Stimulated activated CD4-positive, alpha-beta T cell treated with anti-CD3 and anti-CD28 coated beads, Interleukin-4, amount 100 ng/mL, for 48 hours (primary cell): Measurements from ENCODE around the gene SAMSN1.

Source experiments
- DNase-seq, 2 donors: peaks; one replicate each; pipeline ENCODE4 v3.0.0-alpha.2; 2020; ENCODE audit warnings: low read depth in 2 of 2

Gene SAMSN1

DNA sequence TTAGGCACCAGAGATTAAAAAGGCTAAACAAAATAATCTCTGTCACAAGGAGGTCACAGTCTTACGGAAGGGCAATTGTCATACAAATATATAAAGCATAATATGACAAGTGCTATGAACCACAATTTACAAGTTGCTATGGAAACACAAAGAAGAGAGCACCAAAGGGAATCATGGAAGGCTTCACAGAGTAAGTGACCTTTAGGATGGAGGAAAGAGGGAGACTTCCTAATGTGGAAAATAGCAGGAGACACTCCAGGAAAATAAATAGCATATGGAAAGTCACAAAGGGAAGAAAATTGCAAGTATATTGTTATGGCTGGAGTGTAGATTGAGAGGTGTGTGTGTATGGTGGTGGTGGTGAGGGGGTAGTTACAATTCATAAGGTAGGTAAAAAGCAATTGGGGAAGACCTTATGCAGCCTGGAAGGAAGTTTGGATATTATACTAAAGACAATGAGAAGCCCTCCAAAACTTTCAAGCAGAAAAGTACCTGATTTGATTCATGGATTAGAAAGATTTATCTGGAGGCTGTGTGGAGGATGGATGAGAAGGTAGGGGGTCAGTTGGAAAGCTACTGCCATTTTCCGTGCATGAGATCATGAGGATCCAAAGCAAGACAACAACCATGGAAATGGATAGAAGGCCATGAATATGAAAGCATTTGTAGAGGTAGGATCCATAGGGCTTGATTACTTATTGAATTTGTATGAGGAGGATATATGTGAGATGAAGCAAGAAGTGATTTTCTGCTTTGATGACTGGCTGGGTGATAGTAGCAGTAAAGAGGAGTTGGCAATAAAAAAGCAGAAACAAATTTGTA, 61.7 kb downstream of the SAMSN1 start:
- no peak for DNase-seq

GRCh38 chr21:14483296-14483695, 62.8 kb downstream of the SAMSN1 start:
- DNase-seq = no peak

GRCh38 chr21:14482165-14482564, 64.0 kb downstream of the SAMSN1 start:
- DNase-seq = peak in 1 of 2 donors; percentile 7

GRCh38 chr21:14480411-14481031, 65.6 kb downstream of the SAMSN1 start:
- no peak for DNase-seq

GRCh38 chr21:14479241-14479786, 66.8 kb downstream of the SAMSN1 start:
- DNase-seq = no peak

DNA sequence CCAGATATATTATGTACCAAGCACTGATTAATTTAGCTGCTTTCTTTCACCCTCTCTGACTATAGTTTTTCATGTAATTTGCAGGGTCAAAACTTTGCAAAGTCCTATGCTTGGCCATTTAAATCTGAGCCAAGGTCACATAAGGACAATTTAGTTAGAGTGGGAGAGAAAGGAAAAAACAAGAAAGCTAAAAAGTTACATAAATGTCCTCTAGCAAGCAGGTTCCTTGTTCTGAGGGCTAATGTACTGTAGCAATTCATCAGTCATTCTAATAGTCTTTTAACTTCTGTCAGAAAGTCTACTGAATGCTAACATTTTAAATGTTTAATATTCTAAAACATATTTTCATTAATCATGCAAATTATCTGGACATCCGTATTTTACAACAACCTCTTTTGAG, 68.3 kb downstream of the SAMSN1 start:
- no peak for DNase-seq

DNA sequence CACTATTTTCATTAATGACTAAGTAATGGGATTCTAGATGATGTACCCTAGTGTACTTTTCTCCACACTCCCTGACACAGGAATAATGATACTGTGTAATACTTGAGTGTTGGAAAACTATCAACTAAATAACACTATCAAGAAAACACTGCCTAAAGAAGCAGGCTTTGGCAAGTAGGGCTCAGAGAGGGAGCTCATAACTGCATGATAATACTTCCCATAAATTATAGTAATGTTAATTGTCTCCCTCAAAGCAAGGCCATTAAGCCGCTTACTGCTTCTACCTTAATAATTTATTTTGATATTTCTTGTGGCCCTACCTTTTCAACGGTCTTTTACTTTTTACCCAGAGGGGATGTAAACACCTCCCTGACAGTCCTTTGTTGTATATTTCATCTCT, 69.0 kb downstream of the SAMSN1 start:
- DNase-seq = no peak

DNA sequence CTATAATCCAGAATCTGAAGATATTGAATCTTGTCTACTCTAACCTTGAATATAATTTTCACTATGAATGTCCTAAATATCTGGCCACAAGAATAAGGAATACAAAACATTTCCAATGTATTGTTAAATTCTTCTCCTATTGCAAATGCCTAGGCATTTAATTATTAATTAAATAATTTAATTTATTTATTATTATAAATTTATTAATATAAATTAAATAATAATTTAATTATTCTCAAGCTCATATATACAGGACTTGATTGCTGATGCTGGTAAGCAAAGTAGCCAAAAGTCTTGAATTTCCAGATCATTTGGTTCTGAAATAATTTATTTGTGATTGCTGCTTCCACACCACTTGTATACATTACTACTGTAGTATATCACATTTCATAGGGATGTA, 71.1 kb downstream of the SAMSN1 start:
- no peak for DNase-seq

DNA sequence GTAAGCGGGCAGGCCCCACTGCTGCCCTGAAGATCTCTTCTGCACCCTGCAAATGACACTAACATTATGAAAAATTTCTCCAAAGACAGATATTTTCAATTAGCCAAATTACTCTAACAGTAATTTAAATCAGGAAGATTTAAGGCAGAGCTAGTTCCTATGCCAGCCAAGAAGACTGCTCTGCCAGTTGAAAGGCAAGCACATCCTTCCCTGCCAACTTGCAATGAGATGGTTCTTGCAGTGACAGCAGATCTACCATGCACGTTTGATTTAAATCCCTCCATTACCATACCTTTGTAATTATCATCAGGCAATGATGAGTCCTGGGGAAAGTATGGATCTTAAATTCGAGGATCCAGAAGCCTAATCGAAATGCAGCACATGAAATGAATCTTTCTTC, 76.5 kb downstream of the SAMSN1 start:
- no peak for DNase-seq

DNA sequence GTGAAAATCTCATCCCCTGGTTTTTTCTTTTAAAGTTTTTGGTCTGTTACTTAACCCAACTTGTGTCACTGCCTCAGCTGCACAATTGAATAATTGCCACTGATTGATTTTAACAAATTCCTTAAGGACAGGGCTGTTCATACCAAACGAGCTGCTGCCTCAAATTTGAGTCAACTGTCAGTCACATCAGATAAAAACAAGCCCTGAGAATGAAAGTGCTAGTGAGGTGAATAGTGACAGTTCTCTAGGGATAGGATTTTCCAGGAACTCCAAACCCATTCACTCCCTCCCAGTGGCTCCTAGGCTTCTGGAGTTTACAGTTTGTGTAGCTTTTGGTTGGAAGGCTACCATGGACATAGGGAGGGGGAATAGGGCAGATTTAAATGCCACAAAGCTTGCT, 79.4 kb downstream of the SAMSN1 start:
- no peak for DNase-seq

- no peak for DNase-seq
Measured at GRCh38 chr21:14457762-14458161, 88.4 kb downstream of the SAMSN1 start.

DNA sequence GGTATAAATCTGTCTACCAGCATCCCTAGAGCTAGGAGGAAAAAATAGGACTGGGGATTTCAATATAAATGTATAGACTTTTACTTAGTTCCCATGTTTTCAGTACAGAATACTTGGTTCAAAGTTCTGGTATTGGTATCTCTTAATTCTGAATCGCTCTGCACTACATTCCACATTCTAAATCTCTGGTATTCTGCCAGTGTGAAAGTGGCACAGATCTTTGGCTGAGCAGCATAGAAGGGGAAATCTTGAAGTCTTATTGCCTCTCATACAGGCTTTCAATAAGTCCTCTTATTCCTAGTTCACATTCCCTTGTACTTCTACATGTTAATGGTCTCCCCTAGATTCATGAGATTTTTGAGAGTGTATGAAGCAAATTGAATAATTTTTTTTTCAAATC, 89.2 kb downstream of the SAMSN1 start:
- no peak for DNase-seq

DNA sequence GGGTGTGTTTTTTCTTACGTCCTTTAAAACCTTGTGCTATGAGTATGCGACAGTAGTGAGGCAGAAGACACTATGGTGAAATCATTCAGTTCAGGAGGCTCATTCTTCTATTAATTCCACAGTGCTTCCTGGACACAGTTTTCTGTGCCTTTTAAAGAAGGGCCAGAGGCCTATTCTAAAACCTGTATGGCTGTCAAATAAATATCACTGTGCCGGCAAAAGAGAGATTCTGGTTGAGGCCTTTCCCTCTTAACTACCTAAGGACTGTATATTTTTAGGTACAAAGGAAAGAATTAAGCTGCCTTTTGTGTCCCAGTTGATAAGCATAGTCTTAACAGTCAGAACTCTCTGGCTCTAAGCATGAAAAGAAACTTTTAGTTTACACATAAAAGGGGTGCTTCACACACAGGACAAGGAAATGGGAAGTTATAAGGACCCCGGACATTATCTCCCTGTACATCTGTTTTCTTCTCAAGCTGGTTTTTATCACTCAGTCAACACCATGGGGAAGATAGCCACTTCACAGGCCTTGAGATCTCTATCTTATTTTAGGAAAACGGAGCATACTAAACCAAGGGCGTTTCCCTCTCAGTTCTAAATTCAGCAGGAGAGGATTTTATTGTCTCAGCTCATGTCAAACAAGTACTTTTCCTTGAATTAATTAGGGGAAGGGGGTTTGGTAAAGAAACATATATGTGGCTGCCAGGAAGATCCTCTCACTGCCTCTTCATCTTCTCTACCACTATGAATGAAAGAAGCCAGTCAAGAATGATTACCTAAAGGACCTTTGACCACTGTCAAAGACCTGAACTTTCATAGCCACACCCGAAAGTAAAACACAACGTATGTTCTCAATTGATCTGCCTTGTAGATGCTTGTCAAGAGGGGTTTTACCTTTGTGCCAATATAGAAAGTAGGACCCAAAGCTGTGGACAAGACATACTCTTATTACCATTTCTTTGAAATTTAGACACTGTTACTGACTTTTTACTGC, 91.8 kb downstream of the SAMSN1 start:
- no peak for DNase-seq

DNA sequence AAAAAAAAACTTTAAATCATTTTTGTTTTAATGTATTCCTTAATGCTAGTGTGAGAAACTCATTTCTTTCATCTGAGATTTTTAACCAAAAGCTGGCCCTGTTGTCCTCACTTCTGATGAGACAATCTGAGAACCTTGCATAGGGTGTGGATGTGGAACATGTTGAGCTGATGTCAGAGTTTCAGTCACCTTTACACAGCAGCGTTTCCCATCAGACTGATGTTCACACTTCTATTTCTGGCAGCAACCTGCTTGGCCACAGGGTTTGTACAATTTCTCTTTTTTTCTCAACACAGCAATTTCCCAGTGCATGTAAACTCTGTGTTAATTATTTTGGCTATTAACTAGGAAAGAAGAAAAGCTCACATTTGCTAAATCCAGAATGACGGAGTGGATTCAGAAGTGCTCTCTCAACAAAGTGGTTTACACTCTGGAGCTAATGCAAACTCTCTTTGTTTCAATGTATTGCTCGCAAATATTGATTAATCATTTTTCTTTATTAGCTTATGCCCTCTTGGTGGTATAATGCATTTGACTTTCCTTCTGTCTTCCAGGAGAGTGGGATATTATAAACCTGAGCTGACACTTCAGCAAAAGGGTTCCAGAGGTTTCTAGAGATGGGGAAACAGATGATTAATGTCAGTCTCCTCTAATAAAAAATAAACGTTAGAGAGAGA, 92.6 kb downstream of the SAMSN1 start:
- peak in 1 of 2 donors; percentile 2 for DNase-seq

GRCh38 chr21:14452727-14453241, 93.3 kb downstream of the SAMSN1 start:
- no peak for DNase-seq

DNA sequence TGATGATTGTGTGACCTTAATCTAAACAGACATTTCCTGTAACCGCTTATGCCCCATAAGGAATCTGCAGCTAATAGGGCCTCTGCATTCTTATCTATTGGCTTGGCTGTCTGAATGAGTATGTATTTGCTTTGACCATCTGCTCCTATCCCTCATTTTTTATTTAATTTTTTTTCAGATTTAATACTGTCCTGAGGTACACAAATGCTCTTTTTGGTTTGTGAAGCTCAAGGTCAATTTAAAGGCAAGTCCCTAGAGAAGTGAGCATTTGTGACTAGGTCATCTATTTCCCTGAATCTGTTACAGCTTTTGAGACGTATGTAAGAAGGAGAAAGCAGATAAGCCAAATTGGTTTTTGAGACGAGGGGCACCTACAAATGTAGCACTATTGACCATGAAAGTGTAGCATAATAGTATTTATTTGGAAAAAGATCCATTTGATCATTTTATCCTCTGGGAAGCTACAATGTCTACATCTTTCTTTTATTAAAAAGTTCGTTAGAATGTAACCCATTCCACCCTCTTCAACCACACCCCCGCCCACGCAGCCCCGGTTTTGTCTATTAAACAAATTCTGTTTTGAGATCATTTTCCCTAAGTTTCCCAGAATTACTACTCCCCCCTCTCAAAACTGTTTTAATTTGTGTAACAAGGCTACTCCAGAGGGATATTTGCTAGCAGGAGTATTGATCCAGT, 93.9 kb downstream of the SAMSN1 start:
- DNase-seq = peak in 1 of 2 donors; percentile 19

- DNase-seq = no peak
Measured at GRCh38 chr21:14451546-14451945, 94.6 kb downstream of the SAMSN1 start.

DNA sequence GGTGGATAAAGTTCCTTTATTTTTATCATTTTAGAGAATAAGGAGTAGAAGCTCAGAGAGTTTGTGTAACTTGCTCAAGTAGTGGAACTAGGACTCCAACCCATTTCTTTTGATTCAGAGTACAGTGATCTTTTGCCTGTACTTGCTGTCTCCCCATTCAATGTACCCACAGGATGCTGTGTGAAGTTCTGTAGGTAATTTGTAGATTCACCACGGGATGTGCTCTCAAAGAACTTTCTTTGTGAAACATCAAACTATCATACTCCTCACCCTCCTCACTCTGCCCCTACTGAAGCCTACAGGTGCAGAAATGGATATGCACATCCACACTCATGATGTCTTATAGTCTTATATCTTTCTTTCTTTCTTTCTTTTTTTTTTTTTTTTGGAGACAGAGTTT, 97.3 kb downstream of the SAMSN1 start:
- no peak for DNase-seq

GRCh38 chr21:14438211-14438610, 107.9 kb downstream of the SAMSN1 start:
- no peak for DNase-seq

- no peak for DNase-seq
Measured at GRCh38 chr21:14435423-14435822, 110.7 kb downstream of the SAMSN1 start.
